HG03439 (cell line): Measurements from ENCODE around the gene INSIG1.

ENCODE experiments used
- ATAC-seq: cut with Tn5 transposase; IDR thresholded peaks from one replicate; pipeline ENCODE4 v1.9.1; 2021; ENCODE audit warnings: mild to moderate bottlenecking, moderate library complexity; ENCODE audit not compliant: unreplicated experiment

Gene INSIG1

GRCh38 chr7:155299535-155300202 is 2.0 kb downstream of the INSIG1 start:
- ATAC-seq = no peak

- ATAC-seq = no peak
These were observed 3.2 kb downstream of the INSIG1 start for GRCh38 chr7:155300641-155301452.

- ATAC-seq = no peak
These were observed 5.4 kb downstream of the INSIG1 start for GRCh38 chr7:155303039-155303593.

- no peak for ATAC-seq
These were observed 6.2 kb downstream of the INSIG1 start for GRCh38 chr7:155303897-155304296.

- no peak for ATAC-seq
These were observed 7.7 kb downstream of the INSIG1 start for GRCh38 chr7:155305231-155305904.

- no peak for ATAC-seq
These were observed 9.2 kb downstream of the INSIG1 start for GRCh38 chr7:155306673-155307470.

GRCh38 chr7:155308330-155309020 is 10.8 kb downstream of the INSIG1 start:
- ATAC-seq = no peak

GRCh38 chr7:155309021-155309338 is 11.3 kb downstream of the INSIG1 start:
- ATAC-seq = no peak

GRCh38 chr7:155310425-155311114 is 12.9 kb downstream of the INSIG1 start:
- no peak for ATAC-seq

GRCh38 chr7:155311826-155312537 is 14.3 kb downstream of the INSIG1 start:
- no peak for ATAC-seq

GRCh38 chr7:155312633-155313032 is 15.0 kb downstream of the INSIG1 start:
- no peak for ATAC-seq

- ATAC-seq = no peak
These were observed 15.4 kb downstream of the INSIG1 start for GRCh38 chr7:155313096-155313495.

- no peak for ATAC-seq
These were observed 18.3 kb downstream of the INSIG1 start for GRCh38 chr7:155315977-155316376.

- no peak for ATAC-seq
These were observed 18.9 kb downstream of the INSIG1 start for GRCh38 chr7:155316427-155317113.

- no peak for ATAC-seq
These were observed 19.4 kb downstream of the INSIG1 start for GRCh38 chr7:155317114-155317434.

- ATAC-seq = no peak
These were observed 20.6 kb downstream of the INSIG1 start for GRCh38 chr7:155318245-155318644.

GRCh38 chr7:155322530-155322929 is 24.9 kb downstream of the INSIG1 start:
- ATAC-seq = no peak

GRCh38 chr7:155323001-155323638 is 25.4 kb downstream of the INSIG1 start:
- ATAC-seq = no peak
